Chondrocyte (in vitro differentiated cells): ENCODE data around the gene POLR3H. TPM values are rescaled to one million over a fixed set of nuclear protein-coding genes. Genes with fewer than 3 reads are reported as not detected.

ENCODE experiments used
- DNase-seq: peaks from one replicate; pipeline ENCODE4 v3.0.0; 2021; ENCODE audit warnings: mixed read lengths, low spot score
- H3K27ac Mint-ChIP-seq: one replicate; pipeline ENCODE4 v1.8.0; 2021; ENCODE audit warnings: mild to moderate bottlenecking, moderate library complexity, mixed read lengths; ENCODE audit not compliant: unreplicated experiment
- H3K27me3 Mint-ChIP-seq: 2 replicates; pipeline ENCODE4 v1.8.0; 2021; ENCODE audit warnings: low read depth, mixed read lengths
- H3K36me3 Mint-ChIP-seq: 2 replicates; pipeline ENCODE4 v1.8.0; 2021; ENCODE audit warnings: low read depth, mixed read lengths
- H3K4me1 Mint-ChIP-seq: 2 replicates; pipeline ENCODE4 v1.8.0; 2021; ENCODE audit warnings: low read depth, mild to moderate bottlenecking, mixed read lengths
- H3K4me3 Mint-ChIP-seq: one replicate; pipeline ENCODE4 v1.8.0; 2021; ENCODE audit warnings: mild to moderate bottlenecking, moderate library complexity, mixed read lengths; ENCODE audit not compliant: unreplicated experiment
- H3K9me3 Mint-ChIP-seq: 2 replicates; pipeline ENCODE4 v1.8.0; 2021; ENCODE audit warnings: low read depth, mixed read lengths
- CTCF ChIP-seq: fragments of 200-600 bp; sonication (generic); IDR thresholded peaks from 2 replicates; pipeline ENCODE4 v1.5.0; 2021; ENCODE audit warnings: antibody characterized with exemption, mild to moderate bottlenecking, moderate library complexity
- total RNA-seq: library from RNA; stranded (reverse); gene quantifications from 3 replicates; pipeline ENCODE4 v1.2.1, GENCODE V29; 2021

POLR3H gene
- total RNA-seq, 1 donor from 2014 or later = 41.5 TPM

GRCh38 chr22:41488596-41489385, 55.5 kb downstream of the POLR3H start:
- peak; percentile 12 for DNase-seq
- TF ChIP-seq CTCF = no peak
- Mint-ChIP-seq H3K4me1 (peaks cover 22% of the 10 kb centered on the region), H3K4me3 (no peak overlapping the region), H3K36me3 (peaks cover 1% of the 10 kb centered on the region), H3K27ac (no peak overlapping the region), H3K27me3 (no peaks in the 10 kb centered on the region), H3K9me3 (no peaks in the 10 kb centered on the region)

- TF ChIP-seq CTCF = no peak
- Mint-ChIP-seq H3K27me3 (no peaks in the 10 kb centered on the region), H3K4me3 (no peak overlapping the region), H3K27ac (no peak overlapping the region), H3K4me1 (peaks cover 29% of the 10 kb centered on the region), H3K36me3 (peaks cover 1% of the 10 kb centered on the region), H3K9me3 (no peaks in the 10 kb centered on the region)
- DNase-seq = peak; percentile 29
Measured at GRCh38 chr22:41488076-41488475, 56.2 kb downstream of the POLR3H start.

GRCh38 chr22:41487037-41487935, 57.0 kb downstream of the POLR3H start:
- Mint-ChIP-seq H3K36me3 (peaks cover 1% of the 10 kb centered on the region), H3K4me1 (peaks cover 36% of the 10 kb centered on the region), H3K4me3 (no peak overlapping the region), H3K27ac (peak overlapping the region; percentile 19), H3K27me3 (no peaks in the 10 kb centered on the region), H3K9me3 (no peaks in the 10 kb centered on the region)
- no peak for TF ChIP-seq CTCF
- DNase-seq = peak; percentile 1

GRCh38 chr22:41485033-41485432, 59.2 kb downstream of the POLR3H start:
- no peak for TF ChIP-seq CTCF
- Mint-ChIP-seq H3K36me3 (peaks cover 1% of the 10 kb centered on the region), H3K4me1 (peaks cover 45% of the 10 kb centered on the region), H3K27me3 (no peaks in the 10 kb centered on the region), H3K4me3 (no peak overlapping the region), H3K9me3 (no peaks in the 10 kb centered on the region), H3K27ac (peak overlapping the region; percentile 32)
- DNase-seq = peak; percentile 25

- no peaks in the 10 kb centered on the region for H3K9me3 Mint-ChIP-seq
- no peaks in the 10 kb centered on the region for H3K27me3 Mint-ChIP-seq
- H3K27ac Mint-ChIP-seq = peak overlapping the region; percentile 90
- no peak overlapping the region for H3K4me3 Mint-ChIP-seq
- H3K4me1 Mint-ChIP-seq = peaks cover 58% of the 10 kb centered on the region
- no peaks in the 10 kb centered on the region for H3K36me3 Mint-ChIP-seq
- no peak for TF ChIP-seq CTCF
- DNase-seq = no peak
Measured at GRCh38 chr22:41482319-41482935, 61.8 kb downstream of the POLR3H start.
